ENCODE results near the gene USP17L13.
"Not testable (repeated sequence)": the region's sequence is repeated elsewhere in the genome, so short reads cannot be mapped to it uniquely, and the experiment has no call there.

Gene USP17L13

DNA sequence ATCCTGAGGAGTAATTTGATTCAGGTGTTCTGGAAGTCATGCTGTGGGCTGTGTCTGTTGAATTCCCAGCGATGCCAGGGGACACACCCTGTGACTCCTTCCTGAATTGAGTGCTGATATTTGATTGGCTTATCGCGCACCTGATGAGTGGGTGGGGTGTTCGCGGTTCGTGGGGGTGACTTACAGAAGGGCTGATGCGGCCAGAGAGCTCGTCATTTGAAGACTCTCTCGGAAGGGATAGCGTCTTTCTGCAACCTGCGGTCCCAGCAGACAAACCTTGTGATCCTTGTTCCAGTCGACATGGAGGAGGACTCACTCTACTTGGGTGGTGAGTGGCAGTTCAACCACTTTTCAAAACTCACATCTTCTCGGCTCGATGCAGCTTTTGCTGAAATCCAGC is at the start of gene USP17L13:
TSS of gene USP17L13 (plus strand) at position 301 of the 400 bp plus-strand sequence. CDS start at position 301, 0 bp downstream.
- not testable (repeated sequence) for DNase-seq

- not testable (repeated sequence) for DNase-seq
These were observed 14.3 kb upstream of the USP17L13 start, which contains the start of gene USP17L10 for GRCh38 chr4:9210357-9210756. TSS of gene USP17L10 (plus strand) at chr4:9210657. CDS start at chr4:9210657, 0 bp downstream.

GRCh38 chr4:9214701-9215100 is 10.0 kb upstream of the USP17L13 start:
- not testable (repeated sequence) for DNase-seq

DNA sequence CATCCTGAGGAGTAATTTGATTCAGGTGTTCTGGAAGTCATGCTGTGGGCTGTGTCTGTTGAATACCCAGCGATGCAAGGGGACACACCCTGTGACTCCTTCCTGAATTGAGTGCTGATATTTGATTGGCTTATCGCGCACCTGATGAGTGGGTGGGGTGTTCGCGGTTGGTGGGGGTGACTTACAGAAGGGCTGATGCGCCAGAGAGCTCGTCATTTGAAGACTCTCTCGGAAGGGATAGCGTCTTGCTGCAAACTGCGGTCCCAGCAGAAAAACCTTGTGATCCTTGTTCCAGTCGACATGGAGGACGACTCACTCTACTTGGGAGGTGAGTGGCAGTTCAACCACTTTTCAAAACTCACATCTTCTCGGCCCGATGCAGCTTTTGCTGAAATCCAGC is 9.6 kb upstream of the USP17L13 start, which contains the start of gene USP17L11:
TSS of gene USP17L11 (plus strand) at position 301 of the 400 bp plus-strand sequence. CDS start at position 301, 0 bp downstream.
- DNase-seq, result not testable (repeated sequence)

GRCh38 chr4:9219852-9220251 is 4.8 kb upstream of the USP17L13 start, which contains the start of gene USP17L12:
TSS of gene USP17L12 (plus strand) at chr4:9220152. CDS start at chr4:9220152, 0 bp downstream.
- DNase-seq, result not testable (repeated sequence)

DNA sequence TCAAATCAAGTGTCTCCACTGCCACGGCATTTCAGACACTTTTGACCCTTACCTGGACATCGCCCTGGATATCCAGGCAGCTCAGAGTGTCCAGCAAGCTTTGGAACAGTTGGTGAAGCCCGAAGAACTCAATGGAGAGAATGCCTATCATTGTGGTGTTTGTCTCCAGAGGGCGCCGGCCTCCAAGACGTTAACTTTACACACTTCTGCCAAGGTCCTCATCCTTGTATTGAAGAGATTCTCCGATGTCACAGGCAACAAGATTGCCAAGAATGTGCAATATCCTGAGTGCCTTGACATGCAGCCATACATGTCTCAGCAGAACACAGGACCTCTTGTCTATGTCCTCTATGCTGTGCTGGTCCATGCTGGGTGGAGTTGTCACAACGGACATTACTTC is 5.6 kb downstream of the USP17L13 start:
- DNase-seq, result not testable (repeated sequence)

- DNase-seq, result not testable (repeated sequence)
These were observed 9.4 kb downstream of the USP17L13 start, which contains the start of gene USP17L15 for GRCh38 chr4:9234085-9234484. TSS of gene USP17L15 (plus strand) at chr4:9234385. CDS start at chr4:9234385, 0 bp downstream.

DNA sequence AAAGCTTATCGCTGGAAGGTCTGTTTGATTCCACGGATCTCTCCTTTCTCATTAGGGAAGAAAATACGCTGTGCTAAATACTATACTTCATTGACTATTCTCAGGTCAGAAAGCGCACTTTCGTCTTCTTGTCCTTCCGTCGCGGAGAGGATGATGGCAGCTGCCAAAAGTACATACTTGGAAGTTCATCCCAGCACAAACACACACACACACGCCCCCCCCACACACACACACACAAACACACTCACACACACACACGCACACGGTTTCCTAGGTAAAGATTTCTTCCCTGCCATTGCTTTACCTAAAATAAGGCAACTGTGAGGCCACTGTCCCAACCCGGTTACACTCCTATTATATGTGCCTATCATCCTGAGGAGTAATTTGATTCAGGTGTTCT is 13.8 kb downstream of the USP17L13 start:
- not testable (repeated sequence) for DNase-seq

DNA sequence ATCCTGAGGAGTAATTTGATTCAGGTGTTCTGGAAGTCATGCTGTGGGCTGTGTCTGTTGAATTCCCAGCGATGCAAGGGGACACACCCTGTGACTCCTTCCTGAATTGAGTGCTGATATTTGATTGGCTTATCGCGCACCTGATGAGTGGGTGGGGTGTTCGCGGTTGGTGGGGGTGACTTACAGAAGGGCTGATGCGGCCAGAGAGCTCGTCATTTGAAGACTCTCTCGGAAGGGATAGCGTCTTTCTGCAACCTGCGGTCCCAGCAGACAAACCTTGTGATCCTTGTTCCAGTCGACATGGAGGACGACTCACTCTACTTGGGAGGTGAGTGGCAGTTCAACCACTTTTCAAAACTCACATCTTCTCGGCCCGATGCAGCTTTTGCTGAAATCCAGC is 18.9 kb downstream of the USP17L13 start, which contains the start of gene USP17L17:
TSS of gene USP17L17 (plus strand) at position 301 of the 400 bp plus-strand sequence. CDS start at position 301, 0 bp downstream.
- not testable (repeated sequence) for DNase-seq

DNA sequence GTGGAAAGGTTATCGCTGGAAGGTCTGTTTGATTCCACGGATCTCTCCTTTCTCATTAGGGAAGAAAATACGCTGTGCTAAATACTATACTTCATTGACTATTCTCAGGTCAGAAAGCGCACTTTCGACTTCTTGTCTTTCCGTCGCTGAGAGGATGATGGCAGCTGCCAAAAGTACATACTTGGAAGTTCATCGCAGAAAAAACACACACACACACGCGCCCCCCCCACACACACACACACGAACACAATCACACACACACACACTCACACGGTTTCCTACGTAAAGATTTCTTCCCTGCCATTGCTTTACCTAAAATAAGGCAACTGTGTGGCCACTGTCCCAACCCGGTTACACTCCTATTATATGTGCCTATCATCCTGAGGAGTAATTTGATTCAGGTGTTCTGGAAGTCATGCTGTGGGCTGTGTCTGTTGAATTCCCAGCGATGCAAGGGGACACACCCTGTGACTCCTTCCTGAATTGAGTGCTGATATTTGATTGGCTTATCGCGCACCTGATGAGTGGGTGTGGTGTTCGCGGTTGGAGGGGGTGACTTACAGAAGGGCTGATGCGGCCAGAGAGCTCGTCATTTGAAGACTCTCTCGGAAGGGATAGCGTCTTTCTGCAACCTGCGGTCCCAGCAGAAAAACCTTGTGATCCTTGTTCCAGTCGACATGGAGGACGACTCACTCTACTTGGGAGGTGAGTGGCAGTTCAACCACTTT is 23.4 kb downstream of the USP17L13 start, which contains the start of gene USP17L18:
TSS of gene USP17L18 (plus strand) at position 678 of the 728 bp plus-strand sequence. CDS start at position 678, 0 bp downstream.
- not testable (repeated sequence) for DNase-seq

- not testable (repeated sequence) for DNase-seq
These were observed 28.4 kb downstream of the USP17L13 start, which contains the start of gene USP17L19 for GRCh38 chr4:9253078-9253477. TSS of gene USP17L19 (plus strand) at chr4:9253378. CDS start at chr4:9253378, 0 bp downstream.

- DNase-seq, result not testable (repeated sequence)
These were observed 33.1 kb downstream of the USP17L13 start, which contains the start of gene USP17L20 for GRCh38 chr4:9257824-9258223. TSS of gene USP17L20 (plus strand) at chr4:9258124. CDS start at chr4:9258124, 0 bp downstream.

GRCh38 chr4:9262572-9262971 is 37.9 kb downstream of the USP17L13 start, which contains the start of gene USP17L21:
TSS of gene USP17L21 (plus strand) at chr4:9262872. CDS start at chr4:9262872, 0 bp downstream.
- DNase-seq, result not testable (repeated sequence)

- DNase-seq, result not testable (repeated sequence)
These were observed 42.6 kb downstream of the USP17L13 start, which contains the start of gene USP17L22 for GRCh38 chr4:9267319-9267718. TSS of gene USP17L22 (plus strand) at chr4:9267619. CDS start at chr4:9267619, 0 bp downstream.

DNA sequence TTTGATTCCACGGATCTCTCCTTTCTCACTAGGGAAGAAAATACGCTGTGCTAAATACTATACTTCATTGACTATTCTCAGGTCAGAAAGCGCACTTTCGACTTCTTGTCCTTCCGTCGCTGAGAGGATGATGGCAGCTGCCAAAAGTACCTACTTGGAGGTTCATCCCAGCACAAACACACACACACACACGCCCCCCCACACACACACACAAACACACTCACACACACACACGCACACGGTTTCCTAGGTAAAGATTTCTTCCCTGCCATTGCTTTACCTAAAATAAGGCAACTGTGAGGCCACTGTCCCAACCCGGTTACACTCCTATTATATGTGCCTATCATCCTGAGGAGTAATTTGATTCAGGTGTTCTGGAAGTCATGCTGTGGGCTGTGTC is 47.0 kb downstream of the USP17L13 start:
- DNase-seq, result not testable (repeated sequence)

All from Kasumi-1 (cell line).